ENCODE measurements around the gene PKIG. TPM values are rescaled to one million over a fixed set of nuclear protein-coding genes. Genes with fewer than 3 reads are reported as not detected.

Gene PKIG
- polyA plus RNA-seq, 1 of the 3 experiments (the other 2 are of a cell fraction), result 92.9 TPM

DNA sequence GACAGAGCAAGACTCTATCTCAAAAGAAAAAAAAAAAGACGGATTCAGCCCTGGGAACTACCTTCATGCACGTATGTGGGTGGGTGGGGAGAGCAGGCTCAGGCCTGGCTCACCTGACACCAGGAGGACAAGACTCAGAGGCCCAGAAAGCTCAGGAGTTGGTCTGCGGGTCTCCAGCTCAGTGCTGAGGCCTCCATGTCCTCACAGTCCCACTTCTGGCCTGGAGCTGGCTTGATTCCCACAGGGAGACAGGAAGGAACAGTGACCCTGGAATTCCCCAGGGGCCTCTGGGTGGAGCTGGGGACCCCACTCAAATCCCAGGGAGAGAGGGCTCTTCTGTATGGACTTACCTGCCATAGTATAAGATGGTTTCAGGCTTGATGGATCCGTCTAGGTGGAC is 53.5 kb downstream of the PKIG start:
- Histone ChIP-seq H3K9me3 (no peaks in the 10 kb centered on the region), H3F3A (replicated peaks; ENCODE audit: insufficient read depth) (no peaks in the 10 kb centered on the region), H2AFZ (ENCODE audit: low read depth) (no peak overlapping the region), H3K4me3 (ENCODE audit: low read depth in 2 of 2, low read length in 1 of 2) (no peak overlapping the region), H3K4me2 (no peak overlapping the region), H3K9me2 (no peaks in the 10 kb centered on the region), H4K20me1 (ENCODE audit: insufficient read depth) (no peaks in the 10 kb centered on the region), H3K36me3 (replicated peaks in 1 of 2; ENCODE audit: control insufficient read depth in 1 of 2, insufficient read depth in 2 of 2, low read length in 1 of 2) (peaks cover 0 to 3% of the 10 kb centered on the region in 2 experiments), H3K79me2 (ENCODE audit: insufficient read depth) (no peaks in the 10 kb centered on the region), H3K27me3 (ENCODE audit: insufficient read depth) (no peaks in the 10 kb centered on the region), H3K27ac (ENCODE audit: low read depth in 2 of 2, low read length in 1 of 2) (no peak overlapping the region), H3K4me1 (ENCODE audit: control insufficient read depth in 1 of 2, insufficient read depth in 2 of 2, low read depth in 1 of 2, low read length in 1 of 2) (no peaks in the 10 kb centered on the region), H3K9ac (no peak overlapping the region)
- WGBS (ENCODE audit: low lambda C conversion rate), result 88% methylated on average over 3 of the region's 4 CpGs
- TF ChIP-seq RCOR1 (IDR thresholded peaks at IDR 0.05; ENCODE audit: low read length), result no peak
- TF ChIP-seq MEF2A (IDR thresholded peaks at IDR 0.05; ENCODE audit: borderline replicate concordance, low read depth), result no peak
- no peak for TF ChIP-seq FOSL2 (IDR thresholded peaks at IDR 0.05; ENCODE audit: borderline replicate concordance, low read depth)
- CTCF ChIA-PET, result interaction anchor here (0.9 to 1.5 kb wide), 3 partner anchors 26 to 82 kb away, joined by 3 to 5 read pairs (median 4); no protein-coding TSS in a partner anchor
- POLR2A ChIA-PET, result no interaction called here
- DNase-seq, result no peak

DNA sequence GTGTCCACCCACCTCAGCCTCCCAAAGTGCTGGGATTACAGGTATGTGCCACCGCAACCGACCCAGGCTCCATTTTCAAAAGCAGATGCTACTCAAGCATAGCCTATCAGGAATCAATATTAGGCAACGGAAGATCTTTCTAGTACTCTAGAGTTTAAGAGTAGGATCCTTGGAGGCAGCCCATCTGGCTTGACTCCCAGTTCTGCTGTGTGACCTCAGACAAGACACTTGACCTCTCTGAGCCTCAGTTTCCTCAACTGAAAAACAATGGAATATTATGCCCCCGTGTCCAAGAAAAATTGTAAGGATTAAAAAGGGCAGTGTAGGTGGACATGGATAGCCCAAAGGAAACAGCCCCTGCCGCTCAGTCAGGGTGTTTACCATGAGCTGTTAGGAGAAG is 54.7 kb downstream of the PKIG start:
- no peak overlapping the region for H2AFZ ChIP-seq (ENCODE audit: low read depth)
- no peak for TF ChIP-seq SIN3A (IDR thresholded peaks at IDR 0.05; ENCODE audit: borderline replicate concordance, low read depth, low read length)
- no peak for TF ChIP-seq RFX5 (IDR thresholded peaks at IDR 0.05; ENCODE audit: low read length)
- no peak for TF ChIP-seq ELF1 (IDR thresholded peaks at IDR 0.05)
- TF ChIP-seq, protein P1, sequence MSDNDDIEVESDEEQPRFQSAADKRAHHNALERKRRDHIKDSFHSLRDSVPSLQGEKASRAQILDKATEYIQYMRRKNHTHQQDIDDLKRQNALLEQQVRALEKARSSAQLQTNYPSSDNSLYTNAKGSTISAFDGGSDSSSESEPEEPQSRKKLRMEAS (IDR thresholded peaks at IDR 0.05; ENCODE audit: low read depth), result no peak
- no peak for TF ChIP-seq FOXM1 (IDR thresholded peaks at IDR 0.05; ENCODE audit: low read depth)
- TF ChIP-seq, protein P2, sequence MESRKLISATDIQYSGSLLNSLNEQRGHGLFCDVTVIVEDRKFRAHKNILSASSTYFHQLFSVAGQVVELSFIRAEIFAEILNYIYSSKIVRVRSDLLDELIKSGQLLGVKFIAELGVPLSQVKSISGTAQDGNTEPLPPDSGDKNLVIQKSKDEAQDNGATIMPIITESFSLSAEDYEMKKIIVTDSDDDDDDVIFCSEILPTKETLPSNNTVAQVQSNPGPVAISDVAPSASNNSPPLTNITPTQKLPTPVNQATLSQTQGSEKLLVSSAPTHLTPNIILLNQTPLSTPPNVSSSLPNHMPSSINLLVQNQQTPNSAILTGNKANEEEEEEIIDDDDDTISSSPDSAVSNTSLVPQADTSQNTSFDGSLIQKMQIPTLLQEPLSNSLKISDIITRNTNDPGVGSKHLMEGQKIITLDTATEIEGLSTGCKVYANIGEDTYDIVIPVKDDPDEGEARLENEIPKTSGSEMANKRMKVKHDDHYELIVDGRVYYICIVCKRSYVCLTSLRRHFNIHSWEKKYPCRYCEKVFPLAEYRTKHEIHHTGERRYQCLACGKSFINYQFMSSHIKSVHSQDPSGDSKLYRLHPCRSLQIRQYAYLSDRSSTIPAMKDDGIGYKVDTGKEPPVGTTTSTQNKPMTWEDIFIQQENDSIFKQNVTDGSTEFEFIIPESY (IDR thresholded peaks at IDR 0.05; ENCODE audit: borderline replicate concordance, low read depth), result no peak
- no peaks in the 10 kb centered on the region for H4K20me1 ChIP-seq (ENCODE audit: insufficient read depth)
- H3F3A ChIP-seq (replicated peaks; ENCODE audit: insufficient read depth), result peaks cover 2% of the 10 kb centered on the region
- CTCF ChIA-PET, result interaction anchor here (1.5 kb wide), 1 partner anchor 47 kb away, joined by 4 read pairs; no protein-coding TSS in a partner anchor
- no peak overlapping the region for H3K9ac ChIP-seq
- H3K36me3 ChIP-seq (replicated peaks in 1 of 2; ENCODE audit: control insufficient read depth in 1 of 2, insufficient read depth in 2 of 2, low read length in 1 of 2), result peaks cover 0 to 3% of the 10 kb centered on the region in 2 experiments
- 95% methylated on average over 5 of the region's 5 CpGs for WGBS (ENCODE audit: low lambda C conversion rate)
- H3K27me3 ChIP-seq (ENCODE audit: insufficient read depth), result no peaks in the 10 kb centered on the region
- H3K27ac ChIP-seq (ENCODE audit: low read depth in 2 of 2, low read length in 1 of 2), result no peak overlapping the region
- DNase-seq, result no peak
- H3K9me3 ChIP-seq, result no peaks in the 10 kb centered on the region
- H3K4me2 ChIP-seq, result no peak overlapping the region
- H3K4me3 ChIP-seq (ENCODE audit: low read depth in 2 of 2, low read length in 1 of 2), result no peak overlapping the region
- H3K9me2 ChIP-seq, result no peaks in the 10 kb centered on the region
- POLR2A ChIA-PET, result no interaction called here
- peaks cover 1 to 2% of the 10 kb centered on the region in 2 experiments; a peak in 2 of 4 replicates for H3K4me1 ChIP-seq (ENCODE audit: control insufficient read depth in 1 of 2, insufficient read depth in 2 of 2, low read depth in 1 of 2, low read length in 1 of 2)
- H3K79me2 ChIP-seq (ENCODE audit: insufficient read depth), result no peaks in the 10 kb centered on the region
